Liver (tissue), 9 donors: ENCODE results near the gene HIVEP3. TPM values are rescaled to one million over a fixed set of nuclear protein-coding genes. Genes with fewer than 3 reads are reported as not detected.

ENCODE experiments used
- DNase-seq: peaks from one replicate; pipeline ENCODE4 v3.0.0-alpha.2; 2017; ENCODE audit warnings: low spot score
- H3K27ac ChIP-seq, 2 donors: one replicate each; pipeline ENCODE4 v1.7.0; 2013; ENCODE audit warnings: inconsistent platforms in 2 of 2, low read length in 2 of 2, control low read depth in 1 of 2, low read depth in 1 of 2, mild to moderate bottlenecking in 1 of 2
- H3K27me3 ChIP-seq, 4 donors: one replicate each; pipeline versions ENCODE4 v1.6.1 to v1.7.0; 2013; ENCODE audit warnings: low read length in 3 of 4, inconsistent platforms in 1 of 4, mild to moderate bottlenecking in 1 of 4, moderate library complexity in 1 of 4; ENCODE audit not compliant: control insufficient read depth in 4 of 4, insufficient read depth in 4 of 4
- H3K36me3 ChIP-seq, 4 donors: one replicate each; pipeline versions ENCODE4 v1.6.1 to v1.7.0; 2013; ENCODE audit warnings: low read length in 3 of 4, mild to moderate bottlenecking in 3 of 4, low read depth in 1 of 4, moderate library complexity in 1 of 4; ENCODE audit not compliant: control insufficient read depth in 4 of 4, insufficient read depth in 3 of 4
- H3K4me1 ChIP-seq, 4 donors: one replicate each; pipeline versions ENCODE4 v1.6.1 to v1.7.0; 2013; ENCODE audit warnings: low read length in 3 of 4, mild to moderate bottlenecking in 3 of 4, moderate library complexity in 1 of 4; ENCODE audit not compliant: control insufficient read depth in 4 of 4, insufficient read depth in 4 of 4
- H3K4me3 ChIP-seq, 3 donors: one replicate each; pipeline versions ENCODE4 v1.6.1 to v1.7.0; 2013; ENCODE audit warnings: low read length in 3 of 3, control low read depth in 1 of 3, low read depth in 1 of 3, mild to moderate bottlenecking in 1 of 3
- H3K9ac ChIP-seq, 2 donors: one replicate each; pipeline ENCODE4 v1.7.0; 2013; ENCODE audit warnings: low read length in 2 of 2, mild to moderate bottlenecking in 2 of 2, moderate library complexity in 2 of 2, control low read depth in 1 of 2, low read depth in 1 of 2
- H3K9me3 ChIP-seq, 4 donors: one replicate each; pipeline versions ENCODE4 v1.6.1 to v1.7.0; 2013; ENCODE audit warnings: low read length in 3 of 4; ENCODE audit not compliant: control insufficient read depth in 4 of 4
- EGR1 ChIP-seq, 2 donors: IDR thresholded peaks; 2 replicates each; pipeline ENCODE4 v1.6.1; 2016 to 2018; ENCODE audit warnings: antibody characterized with exemption in 2 of 2, low read depth in 2 of 2
- FOXA1 ChIP-seq: IDR thresholded peaks from 2 replicates; pipeline ENCODE4 v1.6.1; 2016; ENCODE audit warnings: antibody characterized with exemption
- GABPA ChIP-seq, 2 donors: IDR thresholded peaks in 1 of 2; conservative IDR thresholded peaks in 1 of 2; 2 replicates each; pipeline ENCODE4 v1.6.1; 2016; ENCODE audit warnings: antibody characterized with exemption in 2 of 2, mild to moderate bottlenecking in 1 of 2, moderate library complexity in 1 of 2
- HNF4A ChIP-seq, 2 donors: conservative IDR thresholded peaks; 2 replicates each; pipeline ENCODE4 v1.6.1; 2016; ENCODE audit warnings: antibody characterized with exemption in 2 of 2, mild to moderate bottlenecking in 2 of 2
- JUND ChIP-seq, 2 donors: IDR thresholded peaks; 2 replicates each; pipeline ENCODE4 v1.6.1; 2016; ENCODE audit warnings: antibody characterized with exemption in 2 of 2
- NR2F2 ChIP-seq: IDR thresholded peaks from 2 replicates; pipeline ENCODE4 v1.6.1; 2016; ENCODE audit warnings: antibody characterized with exemption
- RAD21 ChIP-seq, 2 donors: IDR thresholded peaks; 2 replicates each; pipeline ENCODE4 v1.6.1; 2016; ENCODE audit warnings: antibody characterized with exemption in 2 of 2, mild to moderate bottlenecking in 2 of 2
- RXRA ChIP-seq, 2 donors: IDR thresholded peaks; 2 replicates each; pipeline ENCODE4 v1.6.1; 2017 to 2018; ENCODE audit warnings: antibody characterized with exemption in 2 of 2, mild to moderate bottlenecking in 1 of 2
- SP1 ChIP-seq: IDR thresholded peaks from 2 replicates; pipeline ENCODE4 v1.6.1; 2018; ENCODE audit warnings: antibody characterized with exemption, mild to moderate bottlenecking
- YY1 ChIP-seq: IDR thresholded peaks from 2 replicates; pipeline ENCODE4 v1.6.1; 2016; ENCODE audit warnings: antibody characterized with exemption, mild to moderate bottlenecking
- WGBS: extraction: QIAGEN DNeasy Blood & Tissue Kit; methylation state at CpG from one replicate; pipeline ENCODE4 v1.1.7; 2013; 5-methylcytosine and 5-hydroxymethylcytosine counted together
- polyA plus RNA-seq, 2 donors: library from polyadenylated mRNA; stranded (reverse) in 1 of 2; unstranded in 1 of 2; fragments of 200-250 nt in 1 of 2; fragments of >200 nt in 1 of 2; fragmentation: Nextera tagmentation in 1 of 2; extraction: Ambion mirVana in 1 of 2; gene quantifications; one replicate each; pipeline versions ENCODE4 v1.2.1 to v1.2.3, GENCODE V29; 2013 to 2015
- total RNA-seq, 2 donors: library from RNA; depleted of rRNA; stranded (reverse); fragments of >200 nt; gene quantifications; one replicate each; pipeline ENCODE4 v1.2.3, GENCODE V29; 2014
- TF ChIP-seq, protein P1 (sequence below): IDR thresholded peaks from 2 replicates; pipeline ENCODE4 v1.6.1; 2016; ENCODE audit warnings: antibody characterized with exemption
- TF ChIP-seq, protein P2 (sequence below): fragments of 150-350 bp; IDR thresholded peaks from 2 replicates; pipeline ENCODE4 v1.5.1; 2017; ENCODE audit warnings: improper control_type of control experiment, low read depth, low read length; ENCODE audit not compliant: missing input control
- donor health status: healthy.
- donor health status: healthy.
- donor health status: healthy.
- donor health status: healthy.
- donor health status: healthy.

Gene HIVEP3
- total and polyA plus RNA-seq, 4 donors: 0.93 to 1.6 (median 1.4) TPM

DNA sequence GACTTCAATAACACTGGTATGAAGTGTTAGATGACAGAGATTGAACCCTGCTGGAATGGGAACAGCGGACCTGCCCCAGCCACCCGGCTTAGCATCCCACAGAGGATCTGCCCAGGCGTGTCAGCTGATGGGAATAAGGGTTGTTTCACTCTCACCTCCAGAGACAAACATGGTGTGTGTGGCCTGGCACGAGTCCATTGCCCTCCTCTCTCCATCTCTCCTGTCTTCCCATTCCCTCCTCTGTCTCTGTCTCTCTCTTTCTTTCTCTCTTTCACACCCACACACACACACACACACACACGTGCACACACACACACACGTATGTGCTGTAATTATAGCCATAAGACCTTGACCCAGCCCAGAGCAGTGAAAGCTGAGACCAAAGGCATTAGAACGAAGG, 200.2 kb downstream of the HIVEP3 start:
- TF ChIP-seq RXRA (IDR thresholded peaks at IDR 0.05): no peak
- no peak for TF ChIP-seq JUND (IDR thresholded peaks at IDR 0.05)
- TF ChIP-seq FOXA1: no peak
- no peak overlapping the region for H3K9ac ChIP-seq
- 84% methylated on average over 7 of the region's 7 CpGs for WGBS
- no peak for DNase-seq
- no peaks in the 10 kb centered on the region for H3K4me1 ChIP-seq
- H3K36me3 ChIP-seq: no peaks in the 10 kb centered on the region
- H3K4me3 ChIP-seq: no peak overlapping the region
- no peak overlapping the region for H3K27ac ChIP-seq
- H3K27me3 ChIP-seq: no peaks in the 10 kb centered on the region
- no peaks in the 10 kb centered on the region for H3K9me3 ChIP-seq

DNA sequence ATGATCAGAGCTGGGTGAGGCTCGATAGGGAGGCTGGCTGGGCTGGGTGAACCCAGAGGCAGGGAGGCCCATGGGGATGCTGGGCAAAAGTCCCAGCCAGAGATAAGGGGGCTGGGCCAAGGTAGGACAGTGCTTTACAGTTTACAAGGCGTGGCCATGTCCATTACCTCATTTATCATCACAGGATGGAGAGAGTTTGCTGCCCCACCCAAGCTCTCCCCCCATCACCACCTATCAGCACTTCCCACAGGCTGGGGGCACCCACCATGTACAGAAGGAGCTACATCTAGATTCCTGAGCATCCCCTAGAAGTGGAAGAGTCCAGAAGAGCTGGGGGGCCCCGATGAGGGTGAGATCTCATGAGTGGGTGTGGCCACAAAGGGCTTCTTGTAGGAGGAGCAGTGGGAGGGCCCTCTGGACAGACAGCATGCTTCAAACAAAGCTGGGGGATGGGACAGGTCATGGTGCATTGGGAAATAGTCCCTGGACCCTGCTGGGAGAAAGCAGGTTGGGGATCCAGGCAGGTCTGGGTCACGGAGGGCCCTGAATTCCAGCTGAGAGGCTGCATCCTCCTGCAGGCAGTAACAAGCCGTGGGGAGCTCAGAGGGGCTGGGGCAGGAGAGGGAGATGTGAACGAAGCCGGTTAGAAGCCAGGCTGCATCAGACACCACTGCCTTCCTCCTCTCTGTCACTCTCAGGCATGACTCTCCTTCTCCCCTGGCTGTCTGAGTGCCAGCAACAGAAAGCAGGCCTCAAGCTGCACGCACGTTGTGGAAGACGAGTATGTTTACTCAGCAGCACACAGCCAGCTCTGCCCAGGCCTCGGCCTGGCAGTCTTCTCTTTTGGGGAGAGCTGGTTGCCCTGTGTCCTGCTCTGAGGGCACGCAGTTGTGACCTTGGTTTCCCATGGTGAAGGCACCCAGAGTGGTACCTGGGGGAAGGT, 202.3 kb downstream of the HIVEP3 start:
- no peaks in the 10 kb centered on the region for H3K36me3 ChIP-seq
- TF ChIP-seq, protein P1, sequence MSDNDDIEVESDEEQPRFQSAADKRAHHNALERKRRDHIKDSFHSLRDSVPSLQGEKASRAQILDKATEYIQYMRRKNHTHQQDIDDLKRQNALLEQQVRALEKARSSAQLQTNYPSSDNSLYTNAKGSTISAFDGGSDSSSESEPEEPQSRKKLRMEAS: no peak
- TF ChIP-seq, protein P2, sequence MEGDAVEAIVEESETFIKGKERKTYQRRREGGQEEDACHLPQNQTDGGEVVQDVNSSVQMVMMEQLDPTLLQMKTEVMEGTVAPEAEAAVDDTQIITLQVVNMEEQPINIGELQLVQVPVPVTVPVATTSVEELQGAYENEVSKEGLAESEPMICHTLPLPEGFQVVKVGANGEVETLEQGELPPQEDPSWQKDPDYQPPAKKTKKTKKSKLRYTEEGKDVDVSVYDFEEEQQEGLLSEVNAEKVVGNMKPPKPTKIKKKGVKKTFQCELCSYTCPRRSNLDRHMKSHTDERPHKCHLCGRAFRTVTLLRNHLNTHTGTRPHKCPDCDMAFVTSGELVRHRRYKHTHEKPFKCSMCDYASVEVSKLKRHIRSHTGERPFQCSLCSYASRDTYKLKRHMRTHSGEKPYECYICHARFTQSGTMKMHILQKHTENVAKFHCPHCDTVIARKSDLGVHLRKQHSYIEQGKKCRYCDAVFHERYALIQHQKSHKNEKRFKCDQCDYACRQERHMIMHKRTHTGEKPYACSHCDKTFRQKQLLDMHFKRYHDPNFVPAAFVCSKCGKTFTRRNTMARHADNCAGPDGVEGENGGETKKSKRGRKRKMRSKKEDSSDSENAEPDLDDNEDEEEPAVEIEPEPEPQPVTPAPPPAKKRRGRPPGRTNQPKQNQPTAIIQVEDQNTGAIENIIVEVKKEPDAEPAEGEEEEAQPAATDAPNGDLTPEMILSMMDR: no peak
- 94% methylated on average over 12 of the region's 12 CpGs for WGBS
- no peak for DNase-seq
- H3K4me3 ChIP-seq: no peak overlapping the region
- H3K27ac ChIP-seq: no peak overlapping the region
- H3K4me1 ChIP-seq: no peaks in the 10 kb centered on the region
- H3K27me3 ChIP-seq: no peaks in the 10 kb centered on the region
- H3K9ac ChIP-seq: no peak overlapping the region
- no peaks in the 10 kb centered on the region for H3K9me3 ChIP-seq

DNA sequence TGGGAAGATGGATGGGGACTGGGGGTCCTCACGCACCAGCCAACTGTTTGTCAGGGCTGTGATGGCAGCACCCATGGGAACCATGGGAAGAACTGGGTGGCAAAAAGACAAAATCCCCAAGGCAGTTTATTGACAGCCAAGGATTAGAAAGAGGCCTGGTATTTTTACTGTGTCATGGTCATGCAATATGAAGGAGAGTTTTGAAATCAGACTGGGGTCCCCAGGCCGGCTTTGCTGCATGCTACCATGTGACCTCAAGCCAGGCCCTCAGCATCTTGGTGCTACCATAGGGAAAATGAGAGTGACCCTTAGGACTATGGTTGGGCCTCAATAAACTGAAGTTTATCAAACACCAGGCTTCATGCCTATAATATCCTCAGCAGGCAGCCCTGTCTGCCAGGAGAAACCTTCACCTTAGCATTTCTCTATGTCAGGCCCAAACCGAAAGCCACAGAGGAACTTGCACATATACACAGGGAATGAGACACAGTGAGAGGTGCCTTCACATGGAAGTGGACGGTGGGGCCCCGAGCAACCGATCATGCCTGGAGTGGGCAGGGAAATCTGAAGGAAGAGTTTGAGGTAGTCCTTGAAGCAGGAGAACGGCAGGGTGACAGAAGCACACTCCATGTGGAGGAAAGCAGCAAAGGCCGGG, 203.2 kb downstream of the HIVEP3 start:
- H3K9ac ChIP-seq: no peak overlapping the region
- no peak for DNase-seq
- TF ChIP-seq YY1: no peak
- no peak for TF ChIP-seq SP1
- TF ChIP-seq, protein P2: no peak
- TF ChIP-seq, protein P1: no peak
- no peak for TF ChIP-seq GABPA (IDR thresholded peaks at IDR 0.05 in 1 of 2, conservative IDR thresholded peaks at IDR 0.05 in 1 of 2)
- no peak for TF ChIP-seq NR2F2
- no peak for TF ChIP-seq EGR1 (IDR thresholded peaks at IDR 0.05; ENCODE audit: low read depth in 2 of 2)
- no peak for TF ChIP-seq JUND (IDR thresholded peaks at IDR 0.05)
- TF ChIP-seq RAD21 (IDR thresholded peaks at IDR 0.05): no peak
- no peak for TF ChIP-seq HNF4A (conservative IDR thresholded peaks at IDR 0.05)
- H3K27ac ChIP-seq: no peak overlapping the region
- H3K27me3 ChIP-seq: no peaks in the 10 kb centered on the region
- no peaks in the 10 kb centered on the region for H3K36me3 ChIP-seq
- no peaks in the 10 kb centered on the region for H3K9me3 ChIP-seq
- no peak overlapping the region for H3K4me3 ChIP-seq
- 94% methylated on average over 8 of the region's 8 CpGs for WGBS
- no peaks in the 10 kb centered on the region for H3K4me1 ChIP-seq
